Transverse colon (tissue), 4 donors: ENCODE measurements around the gene PSMD5.

Experiments used
- EP300 ChIP-seq: sonication (generic); formaldehyde crosslinking; IDR thresholded peaks from one replicate; pipeline ENCODE4 v1.6.1; 2017; ENCODE audit warnings: antibody characterized with exemption, low read depth
- POLR2A ChIP-seq: fragments of 450-650 bp; IDR thresholded peaks from one replicate; pipeline ENCODE4 v1.6.1; 2016; ENCODE audit warnings: antibody characterized with exemption, mild to moderate bottlenecking, moderate library complexity
- POLR2AphosphoS5 ChIP-seq, 3 donors: sonication (generic); formaldehyde crosslinking; IDR thresholded peaks; one replicate each; pipeline ENCODE4 v1.6.1; 2016; ENCODE audit warnings: antibody characterized with exemption in 3 of 3
- TF ChIP-seq, protein P1 (sequence below), 5 experiments: fragments of 200-600 bp in 3 of 5; fragments of 450-650 bp in 2 of 5; sonication (generic) in 3 of 5; IDR thresholded peaks; 1 replicate in 2 of 5; 2 replicates in 3 of 5; pipeline ENCODE4 v1.5.1; 2016 to 2017; ENCODE audit warnings: antibody characterized with exemption in 5 of 5, inconsistent platforms in 3 of 5, mild to moderate bottlenecking in 2 of 5, moderate library complexity in 1 of 5

DNA sequence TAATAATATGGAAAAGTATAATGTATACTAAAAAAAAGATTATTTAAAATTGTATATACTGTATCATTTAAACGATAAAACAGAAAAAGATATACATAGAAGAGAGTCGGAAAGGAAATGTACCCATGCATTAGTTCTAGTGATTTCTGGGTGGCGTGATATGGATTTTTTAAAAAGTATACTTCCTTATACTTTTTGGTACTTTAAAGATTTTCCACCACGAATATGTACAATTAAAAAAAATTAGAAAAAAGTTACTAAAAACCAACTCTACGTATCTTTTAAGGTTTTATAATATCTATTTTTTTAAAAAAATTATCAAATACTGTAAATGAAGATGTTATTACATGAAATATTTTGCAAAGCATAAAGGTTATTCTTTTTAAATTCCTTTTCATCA is 22.0 kb upstream of the PSMD5 start:
- TF ChIP-seq, protein P1, sequence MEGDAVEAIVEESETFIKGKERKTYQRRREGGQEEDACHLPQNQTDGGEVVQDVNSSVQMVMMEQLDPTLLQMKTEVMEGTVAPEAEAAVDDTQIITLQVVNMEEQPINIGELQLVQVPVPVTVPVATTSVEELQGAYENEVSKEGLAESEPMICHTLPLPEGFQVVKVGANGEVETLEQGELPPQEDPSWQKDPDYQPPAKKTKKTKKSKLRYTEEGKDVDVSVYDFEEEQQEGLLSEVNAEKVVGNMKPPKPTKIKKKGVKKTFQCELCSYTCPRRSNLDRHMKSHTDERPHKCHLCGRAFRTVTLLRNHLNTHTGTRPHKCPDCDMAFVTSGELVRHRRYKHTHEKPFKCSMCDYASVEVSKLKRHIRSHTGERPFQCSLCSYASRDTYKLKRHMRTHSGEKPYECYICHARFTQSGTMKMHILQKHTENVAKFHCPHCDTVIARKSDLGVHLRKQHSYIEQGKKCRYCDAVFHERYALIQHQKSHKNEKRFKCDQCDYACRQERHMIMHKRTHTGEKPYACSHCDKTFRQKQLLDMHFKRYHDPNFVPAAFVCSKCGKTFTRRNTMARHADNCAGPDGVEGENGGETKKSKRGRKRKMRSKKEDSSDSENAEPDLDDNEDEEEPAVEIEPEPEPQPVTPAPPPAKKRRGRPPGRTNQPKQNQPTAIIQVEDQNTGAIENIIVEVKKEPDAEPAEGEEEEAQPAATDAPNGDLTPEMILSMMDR (IDR thresholded peaks at IDR 0.05), result no peak
- TF ChIP-seq EP300, result no peak
- TF ChIP-seq POLR2A, result no peak
- TF ChIP-seq POLR2AphosphoS5 (IDR thresholded peaks at IDR 0.05), result no peak
